HG03196 (cell line): ENCODE results near the gene USP33.
"Not testable (repeated sequence)": the region's sequence is repeated elsewhere in the genome, so short reads cannot be mapped to it uniquely, and the experiment has no call there.

ENCODE experiments used
- ATAC-seq: cut with Tn5 transposase; IDR thresholded peaks from one replicate; pipeline ENCODE4 v1.9.1; 2021; ENCODE audit not compliant: unreplicated experiment

USP33 gene

DNA sequence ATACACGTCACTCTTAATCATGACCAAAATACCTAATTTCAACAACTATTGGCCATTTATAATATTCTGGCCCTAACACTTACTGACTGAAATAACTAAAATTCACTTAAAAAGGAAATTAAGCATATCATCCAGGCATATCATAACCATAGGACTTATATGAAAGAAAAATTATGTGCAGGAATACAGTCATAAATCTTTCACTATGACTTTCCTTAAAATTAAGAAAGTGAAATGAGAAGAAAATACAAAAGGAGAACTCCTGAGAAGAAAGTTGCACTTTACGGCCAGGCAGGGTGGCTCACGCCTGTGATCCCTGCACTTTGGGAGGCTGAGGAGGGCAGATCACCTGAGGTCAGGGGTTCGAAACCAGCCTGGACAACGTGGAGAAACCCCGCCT lies 86.6 kb downstream of the USP33 start:
- ATAC-seq: no peak

DNA sequence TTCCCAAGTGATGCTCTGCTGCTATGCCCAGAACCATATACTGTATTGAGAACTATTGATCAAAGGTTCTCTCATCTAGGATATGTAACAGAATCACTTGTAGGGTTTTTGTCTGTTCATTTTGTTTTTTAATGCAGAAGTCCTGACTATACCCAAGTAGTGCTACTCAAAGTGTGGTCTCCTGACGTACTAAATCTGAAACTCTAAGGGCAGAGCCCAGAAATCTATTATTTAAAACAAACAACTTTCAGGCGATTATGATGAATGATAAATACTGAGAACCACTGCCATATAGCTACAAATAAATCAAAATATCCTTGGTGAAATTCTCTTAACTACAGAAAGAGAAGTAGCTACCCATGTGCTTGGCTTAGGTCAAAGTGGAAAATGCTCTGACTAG lies 87.3 kb downstream of the USP33 start:
- no peak for ATAC-seq

DNA sequence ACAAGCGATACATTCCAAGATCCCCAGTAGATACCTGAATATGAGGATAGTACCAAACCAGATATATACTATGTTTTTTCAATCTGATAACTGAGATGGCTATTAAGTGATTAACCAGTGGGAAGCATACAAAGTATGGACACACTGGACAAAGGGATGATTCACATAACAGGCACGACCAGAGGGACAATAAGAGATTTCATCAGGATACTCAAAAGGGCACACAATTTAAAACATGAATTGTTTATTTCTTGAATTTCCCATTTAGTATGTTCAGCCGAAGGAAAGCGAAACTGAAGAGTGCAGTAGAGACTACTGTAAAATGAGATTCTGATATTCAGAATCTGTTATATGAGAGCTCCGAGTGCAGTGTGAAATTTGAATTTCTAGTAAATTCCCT lies 87.8 kb downstream of the USP33 start:
- ATAC-seq: no peak

DNA sequence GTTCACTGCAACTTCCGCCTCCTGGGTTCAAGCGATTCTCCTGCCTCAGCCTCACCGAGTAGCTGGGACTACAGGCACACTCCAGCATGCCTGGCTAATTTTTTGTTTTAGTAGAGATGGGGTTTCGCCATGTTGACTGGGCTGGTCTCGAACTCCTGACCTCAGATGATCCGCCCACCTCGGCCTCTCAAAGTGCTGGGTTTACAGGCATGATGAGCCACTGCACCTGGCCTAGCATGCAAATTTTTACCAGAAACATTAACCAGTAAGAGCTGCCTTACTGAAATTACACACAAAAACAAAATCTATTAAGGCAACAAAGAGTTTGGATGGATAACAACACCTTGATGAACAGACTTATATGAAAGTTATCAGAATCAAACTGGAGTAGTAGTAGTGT lies 89.3 kb downstream of the USP33 start:
- ATAC-seq: no peak

DNA sequence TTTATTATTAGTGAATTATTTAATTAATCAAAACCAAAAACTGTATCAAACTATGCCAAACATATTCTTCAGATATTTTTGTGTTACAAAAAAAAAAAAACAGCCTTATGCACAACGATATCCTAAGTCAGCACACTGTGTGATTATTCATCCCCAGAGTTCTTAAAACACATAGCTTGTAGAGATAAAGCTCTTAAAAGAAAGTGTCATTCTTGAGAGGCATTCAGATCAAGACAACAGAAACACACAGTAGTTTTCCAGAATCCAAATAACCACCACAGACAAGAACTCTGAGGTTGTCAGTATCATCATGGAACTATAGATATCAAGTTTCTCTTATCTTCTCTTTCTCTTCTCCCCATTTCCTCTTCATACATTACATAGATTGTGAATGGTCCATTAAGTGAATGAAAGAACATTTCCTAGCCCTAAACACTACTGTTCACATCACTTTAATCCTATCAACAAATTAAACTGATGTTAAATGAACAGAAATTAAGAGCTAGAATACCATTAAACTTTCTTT lies 90.7 kb downstream of the USP33 start:
- ATAC-seq: no peak

DNA sequence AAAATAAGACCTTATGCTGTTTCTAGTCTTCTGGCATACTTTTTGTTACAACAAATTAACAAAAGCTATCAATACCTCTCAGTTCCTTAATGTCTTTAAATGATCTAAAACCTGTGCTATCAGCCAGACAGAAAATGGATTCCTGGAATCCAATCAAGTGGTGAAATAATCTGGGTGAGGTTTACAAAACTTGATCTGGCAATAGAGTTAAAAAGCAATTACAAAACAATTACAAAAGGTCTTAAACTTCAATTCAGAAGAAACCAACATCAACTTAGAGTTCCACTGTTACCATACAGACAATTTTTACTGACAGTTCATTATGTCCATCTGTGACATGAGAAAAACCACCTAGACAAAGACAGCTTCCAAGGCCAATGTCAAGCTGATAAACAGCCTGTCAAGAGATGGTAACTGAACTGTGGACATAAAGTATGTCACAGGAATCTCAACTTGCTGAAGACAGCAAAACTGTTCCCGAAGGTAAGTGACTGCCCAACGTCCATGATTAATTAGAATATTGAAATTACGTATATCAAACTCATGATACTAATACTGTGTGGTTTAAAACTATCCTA lies 94.6 kb downstream of the USP33 start:
- no peak for ATAC-seq

DNA sequence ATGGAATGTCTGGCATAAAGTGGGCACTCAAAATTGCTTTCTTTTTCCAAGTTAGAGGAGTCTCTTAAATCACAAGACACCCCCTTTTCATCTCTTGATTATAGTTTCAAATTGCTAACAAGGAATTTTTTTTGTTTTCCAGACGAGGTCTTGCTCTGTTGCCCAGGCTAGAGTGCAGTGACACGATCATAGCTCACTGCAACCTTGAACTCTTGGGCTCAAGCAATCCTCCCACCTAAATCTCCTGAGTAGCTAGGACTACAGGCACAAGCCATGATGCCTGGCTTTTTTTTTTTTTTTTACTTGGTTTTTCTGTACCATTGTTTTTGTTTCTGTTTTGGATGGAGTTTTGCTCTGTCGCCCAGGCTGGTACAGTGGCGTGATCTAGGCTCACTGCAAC lies 98.0 kb downstream of the USP33 start:
- no peak for ATAC-seq

DNA sequence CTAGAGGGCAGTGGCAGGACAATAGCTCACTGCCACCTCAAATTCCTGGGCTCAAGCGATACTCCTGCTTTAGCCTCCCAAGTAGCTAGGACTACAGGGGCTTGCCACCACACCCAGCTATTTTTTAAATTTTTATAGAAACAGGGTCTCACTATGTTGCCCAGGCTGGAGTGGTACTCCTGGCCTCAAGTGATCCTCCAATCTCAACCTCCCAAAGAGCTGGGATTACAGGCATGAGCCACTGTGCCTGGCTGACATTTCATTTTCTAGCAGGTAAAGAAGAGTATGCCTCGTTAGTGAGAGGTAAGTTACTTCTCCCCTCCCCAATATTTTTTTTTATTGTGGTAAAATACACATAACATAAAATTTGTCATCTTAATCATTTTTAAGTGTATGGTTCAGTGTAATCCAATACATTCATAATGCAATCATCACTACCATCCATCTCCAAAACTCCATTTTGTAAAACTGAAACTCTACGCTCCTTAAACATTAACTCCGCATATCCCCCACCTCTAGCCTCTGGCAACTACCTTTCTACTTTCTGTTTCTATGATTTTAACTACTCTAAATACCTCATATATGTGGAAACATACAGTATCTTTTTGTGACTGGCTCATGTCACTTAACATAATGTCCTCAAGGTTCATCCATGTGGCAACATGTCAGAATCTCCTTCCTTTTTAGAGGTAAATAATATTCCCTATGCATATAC lies 99.6 kb downstream of the USP33 start:
- ATAC-seq: no peak

DNA sequence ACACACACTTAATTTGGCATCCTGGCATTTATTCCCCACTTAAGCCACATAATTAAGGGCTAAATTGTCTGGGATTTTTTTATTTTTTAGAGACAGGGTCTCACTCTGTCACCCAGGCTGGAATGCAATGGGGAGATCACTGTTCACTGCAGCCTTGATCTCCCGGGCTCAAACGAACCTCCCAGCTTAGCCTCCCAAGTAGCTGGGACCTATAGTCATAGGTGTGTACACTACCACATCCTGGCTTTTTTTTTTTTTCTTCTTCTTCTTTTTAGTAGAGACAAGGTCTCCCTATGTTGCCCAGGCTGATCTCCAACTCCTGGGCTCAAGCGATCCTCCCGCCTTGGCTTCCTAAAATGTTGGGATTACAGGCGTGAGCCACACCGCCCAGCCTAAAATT lies 101.4 kb downstream of the USP33 start:
- no peak for ATAC-seq

DNA sequence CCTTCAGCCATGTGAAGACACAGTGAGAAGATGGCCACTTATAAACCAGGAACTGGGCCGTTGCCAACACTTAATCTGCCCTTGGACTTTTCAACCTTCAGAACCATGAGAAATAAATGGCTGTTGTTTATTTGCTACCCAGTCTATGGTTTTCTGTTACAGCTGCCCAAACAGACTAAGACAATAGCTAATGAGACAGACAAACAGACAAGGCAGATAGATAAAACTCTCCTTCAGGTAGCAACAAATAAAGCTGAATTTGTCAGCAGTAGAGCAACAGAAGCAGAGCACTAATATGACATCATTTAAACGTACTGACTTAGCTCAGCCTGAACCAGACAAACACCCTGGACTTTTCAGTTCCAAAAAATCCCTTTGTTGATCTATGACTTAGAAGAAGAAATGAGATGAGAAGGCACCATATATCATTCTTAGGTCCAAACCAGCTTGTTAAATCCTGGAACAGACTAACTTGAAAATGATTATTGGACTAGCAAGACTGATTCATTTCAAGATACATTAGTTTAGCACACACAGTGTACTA lies 104.1 kb downstream of the USP33 start:
- ATAC-seq: no peak

DNA sequence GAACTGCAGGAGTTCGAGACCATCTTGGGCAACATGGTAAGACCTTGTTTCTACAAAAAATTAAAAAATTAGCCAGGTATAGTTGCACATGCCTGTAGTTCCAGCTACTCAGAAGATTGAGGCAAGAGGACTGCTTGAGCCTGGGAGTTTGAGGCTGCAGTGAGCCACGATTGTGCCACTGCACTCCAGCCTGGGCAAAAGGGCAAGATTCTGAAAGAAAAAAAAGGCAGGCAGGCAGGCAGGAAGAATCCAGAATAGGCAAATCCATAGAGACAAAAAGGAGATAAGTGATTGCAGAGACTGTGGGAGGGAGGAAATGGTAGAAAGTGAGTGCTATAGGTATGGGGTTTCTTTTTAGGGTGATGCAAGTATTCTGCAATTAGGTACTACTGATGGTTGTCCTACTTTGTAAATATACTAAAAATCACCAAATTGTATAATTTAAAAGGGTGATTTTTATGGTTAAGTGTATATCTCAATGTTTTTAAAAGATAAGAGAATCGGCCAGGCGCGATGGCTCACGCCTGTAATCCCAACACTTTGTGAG lies 106.6 kb downstream of the USP33 start:
- ATAC-seq: no peak

DNA sequence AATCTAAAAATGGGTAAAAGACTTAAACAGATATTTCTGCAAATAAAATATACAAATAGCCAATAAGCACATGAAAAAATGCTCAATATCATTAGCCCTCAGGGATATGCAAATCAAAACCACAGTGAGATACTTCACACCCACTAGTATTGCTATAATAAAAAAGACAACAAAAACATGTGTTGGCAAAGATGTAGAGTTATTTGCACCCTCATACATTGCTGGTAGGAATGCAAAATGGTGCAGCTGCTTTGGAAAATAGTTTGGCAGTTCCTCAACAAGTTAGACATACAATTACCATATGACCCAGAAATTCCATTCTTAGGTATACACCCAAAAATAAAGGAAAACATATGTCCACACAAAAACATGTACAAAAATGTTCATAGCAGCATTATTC lies 107.4 kb downstream of the USP33 start:
- no peak for ATAC-seq

DNA sequence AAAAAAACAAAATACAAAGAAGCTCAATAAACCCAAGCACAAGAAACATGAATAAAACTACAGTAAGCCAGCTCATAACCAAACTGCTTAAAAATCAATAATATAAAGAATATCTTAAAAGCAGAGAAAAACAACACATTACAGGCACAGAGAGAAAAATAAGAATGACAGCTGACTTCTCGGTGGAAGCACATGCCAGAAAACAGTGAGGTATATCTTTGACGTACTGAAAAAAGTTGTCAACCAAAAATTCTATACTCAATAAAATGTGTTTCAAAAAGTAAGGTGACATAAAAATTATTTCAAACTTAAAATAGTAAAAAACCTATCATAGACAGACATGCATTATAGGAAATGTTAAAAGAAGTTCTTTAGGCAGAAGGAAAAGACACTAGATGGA lies 110.5 kb downstream of the USP33 start:
- no peak for ATAC-seq

DNA sequence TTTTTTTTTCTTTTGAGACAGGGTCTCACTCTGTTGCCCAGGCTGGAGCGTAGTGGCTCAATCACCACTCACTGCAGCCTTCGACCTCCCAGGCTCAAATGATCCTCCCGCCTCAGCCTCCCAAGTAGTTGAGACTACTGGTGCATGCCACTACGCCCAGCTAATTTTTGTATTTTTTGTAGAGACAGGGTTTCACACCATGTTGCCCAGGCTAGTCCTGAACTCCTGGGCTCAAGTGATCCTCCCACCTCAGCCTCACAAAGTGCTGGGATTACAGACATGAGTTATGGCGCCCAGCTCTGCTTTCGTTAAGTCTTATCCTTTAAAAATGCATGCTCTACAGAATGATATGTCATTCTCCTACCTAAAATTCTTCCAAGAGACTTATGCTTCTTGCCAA lies 113.4 kb downstream of the USP33 start:
- not testable (repeated sequence) for ATAC-seq
